CD4-positive, alpha-beta T cell treated with Interleukin-12 subunit alpha and Interleukin-12 subunit beta, for 1 hour (primary cell): ENCODE measurements around the gene ETV5.

Source experiments
- DNase-seq: peaks from one replicate; pipeline ENCODE4 v3.0.0-alpha.2; 2020

Gene ETV5

DNA sequence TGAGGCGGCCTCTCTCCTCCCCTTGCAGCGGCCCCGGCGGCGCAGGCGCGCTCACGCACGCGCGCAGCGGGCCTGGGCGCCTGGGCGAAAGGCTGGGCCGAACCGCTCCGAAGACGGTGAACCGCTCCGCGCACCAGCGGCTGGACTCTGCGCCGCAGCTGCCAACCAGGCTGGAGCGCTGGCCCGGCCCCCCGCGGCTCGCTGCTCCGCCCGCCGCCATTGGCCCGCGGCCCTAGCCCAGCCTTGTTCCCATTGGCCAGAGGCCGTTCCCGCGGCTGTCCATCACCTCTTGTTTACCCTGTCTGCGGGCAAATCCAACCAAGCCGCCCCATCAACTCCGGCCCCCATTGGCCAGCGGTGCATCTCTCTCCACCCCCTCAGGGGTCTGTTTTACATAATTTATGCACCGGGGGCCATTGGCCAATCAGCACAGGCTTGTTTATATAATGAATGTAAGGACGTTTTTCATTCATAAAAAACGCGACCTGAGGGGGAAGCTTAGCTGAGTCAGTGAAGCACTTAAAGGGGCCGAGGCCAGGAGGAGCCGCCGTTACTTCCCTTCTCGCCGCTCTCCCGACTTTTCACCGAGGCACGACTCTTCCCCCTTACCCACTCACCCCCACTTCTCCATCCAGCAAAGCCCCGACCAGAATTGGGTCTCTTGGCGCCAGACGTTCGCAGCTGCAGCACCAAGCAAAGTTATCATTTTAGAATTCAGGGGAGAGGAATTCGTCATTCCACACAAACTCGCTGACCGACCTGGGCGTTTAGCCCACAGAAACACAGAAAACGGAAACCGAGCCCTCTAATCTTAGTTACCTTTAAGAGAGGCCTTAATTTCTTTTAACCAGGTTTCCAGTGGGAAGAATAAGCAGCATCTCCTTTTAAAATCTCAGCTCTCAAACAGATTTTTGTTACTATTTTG, at the start of gene ETV5:
ETV5 (minus strand) TSS at position 149 of the 925 bp plus-strand sequence. CDS start 3,221 bp downstream, outside the sequence.
- peak; percentile 91 for DNase-seq

- no peak for DNase-seq
These were observed 45.8 kb upstream of the ETV5 start for GRCh38 chr3:186154641-186155040.

GRCh38 chr3:186152889-186153292, 44.0 kb upstream of the ETV5 start:
- DNase-seq, result peak; percentile 10

DNA sequence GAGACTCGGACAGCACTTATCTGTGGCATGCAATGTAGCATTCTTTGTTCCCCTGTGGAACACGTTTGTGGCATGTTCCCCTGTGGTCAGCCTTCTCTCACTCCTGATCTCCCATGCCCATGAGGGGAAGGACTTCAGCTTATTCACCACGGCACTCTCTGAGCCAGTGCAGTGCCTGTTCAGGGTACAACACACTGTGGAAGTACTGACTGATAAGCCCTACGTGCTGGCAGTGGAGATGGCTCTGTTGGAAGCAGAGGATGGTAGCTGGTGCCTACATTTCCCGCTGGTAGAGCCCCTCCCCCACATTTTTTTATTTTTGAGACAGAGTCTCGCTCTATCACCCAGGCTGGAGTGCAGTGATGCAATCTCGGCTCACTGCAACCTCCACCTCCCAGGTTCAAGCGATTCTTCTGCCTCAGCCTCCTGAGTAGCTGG, 43.5 kb upstream of the ETV5 start:
- no peak for DNase-seq

DNA sequence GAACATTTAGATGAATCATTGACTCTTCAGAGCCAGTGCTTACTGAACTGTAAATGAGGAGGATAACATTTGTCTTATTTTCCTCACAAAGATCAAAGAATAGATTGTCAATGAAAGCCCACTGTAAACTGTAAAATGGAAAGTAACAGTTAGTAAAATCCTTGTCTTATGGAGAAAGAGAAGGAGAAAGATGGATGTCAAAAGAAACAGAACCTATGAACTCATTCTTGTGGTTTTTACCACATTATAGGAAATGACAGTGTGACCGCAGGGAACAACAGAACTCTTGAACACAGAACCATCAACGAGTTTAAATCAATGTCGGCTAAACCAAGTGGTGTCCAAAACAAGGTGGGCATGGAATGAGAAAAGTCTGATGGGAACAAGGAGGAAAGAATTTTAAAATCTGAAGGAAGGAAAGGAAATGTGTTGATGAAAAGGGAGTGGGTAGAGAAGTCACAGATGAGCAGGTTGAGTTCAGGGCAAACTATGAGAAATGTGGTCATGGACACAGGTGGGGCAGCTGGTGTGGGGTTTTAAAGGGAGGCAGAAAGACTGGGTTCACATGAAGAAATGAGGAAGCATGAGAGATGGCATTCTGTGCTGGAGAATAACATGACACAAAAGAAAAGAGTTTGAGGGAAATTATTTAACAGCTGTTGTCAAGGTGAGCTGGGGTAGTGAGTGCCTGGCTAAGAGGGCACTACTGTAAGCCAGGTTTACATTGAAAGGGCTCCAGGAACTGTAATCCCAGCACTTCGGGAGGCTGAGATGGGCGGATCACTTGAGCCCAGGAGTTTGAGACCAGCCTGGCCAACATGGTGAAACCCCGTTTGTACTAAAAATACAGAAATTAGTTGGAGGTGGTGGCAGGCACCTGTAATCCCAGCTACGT, 42.4 kb upstream of the ETV5 start:
- no peak for DNase-seq

DNA sequence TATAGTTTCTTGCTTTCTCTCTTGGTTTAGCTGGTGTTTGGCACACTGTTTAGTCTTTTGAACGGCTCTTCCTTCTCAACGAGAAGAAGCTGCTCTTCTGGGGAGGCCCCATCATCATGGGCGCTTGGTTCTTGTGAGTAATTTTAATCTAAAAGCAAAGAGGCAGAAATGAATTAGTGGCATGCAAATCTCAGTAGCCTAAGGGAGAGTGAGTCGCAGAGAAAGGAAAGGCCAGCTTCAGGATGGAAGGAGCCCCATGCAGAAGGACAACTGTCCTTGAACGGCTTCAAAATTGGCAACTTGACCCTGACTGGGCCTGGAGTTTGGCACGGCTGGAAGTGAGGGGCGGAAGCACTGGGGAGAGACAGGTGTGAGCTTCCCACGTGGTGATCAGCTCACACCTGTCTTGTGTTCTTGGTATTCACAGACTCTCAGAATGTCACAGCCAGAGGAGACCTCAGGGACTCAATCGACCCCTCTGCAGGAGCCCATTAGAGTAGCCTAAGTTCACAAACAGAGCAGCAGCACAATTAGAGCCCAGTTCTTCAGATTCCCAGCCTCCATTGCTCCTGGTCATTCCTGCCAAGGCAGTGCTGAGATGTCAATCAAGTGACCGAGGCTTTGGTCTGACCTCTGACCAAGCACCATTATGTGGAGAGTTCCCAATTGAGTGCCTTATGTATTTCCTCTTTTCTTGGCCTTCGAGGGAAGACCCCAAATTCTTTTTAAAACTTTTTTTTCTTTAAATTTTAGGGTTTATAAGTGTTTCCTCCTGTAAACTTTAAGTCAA, 41.3 kb upstream of the ETV5 start:
- no peak for DNase-seq

DNA sequence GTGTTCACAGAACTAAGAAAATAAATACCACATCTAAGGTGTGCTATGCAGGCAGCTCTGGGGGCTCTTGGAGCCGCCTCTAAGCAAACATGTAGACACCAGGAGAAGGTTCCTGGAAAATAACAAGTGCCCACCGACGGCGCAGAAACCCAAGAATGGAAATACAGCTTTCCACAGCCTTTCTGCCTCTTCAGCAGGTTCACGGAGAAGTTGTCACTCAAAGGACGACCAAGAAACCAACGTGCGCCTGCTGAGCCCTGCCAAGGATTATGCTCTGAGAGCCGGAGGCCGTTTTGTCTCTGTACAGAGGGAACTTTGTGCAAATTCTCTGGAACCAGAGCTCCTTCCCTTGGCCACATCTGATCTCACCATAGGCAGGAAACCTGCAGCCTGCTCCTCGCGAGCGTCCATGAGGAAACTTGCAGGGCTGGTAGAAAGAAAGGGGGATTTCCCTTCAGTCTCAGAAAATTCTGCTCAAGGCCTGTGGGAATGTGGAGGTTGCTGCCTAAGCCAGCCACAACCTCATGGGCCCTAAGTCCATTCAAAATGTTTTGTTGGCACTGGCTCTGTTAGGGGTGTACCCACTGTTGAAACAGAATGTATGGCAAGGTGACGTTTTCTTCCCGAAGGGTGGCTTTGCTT, 40.6 kb upstream of the ETV5 start:
- DNase-seq, result no peak

- DNase-seq, result no peak
These were observed 35.4 kb upstream of the ETV5 start for GRCh38 chr3:186144257-186144656.

- no peak for DNase-seq
These were observed 34.4 kb upstream of the ETV5 start for GRCh38 chr3:186143250-186143649.

DNA sequence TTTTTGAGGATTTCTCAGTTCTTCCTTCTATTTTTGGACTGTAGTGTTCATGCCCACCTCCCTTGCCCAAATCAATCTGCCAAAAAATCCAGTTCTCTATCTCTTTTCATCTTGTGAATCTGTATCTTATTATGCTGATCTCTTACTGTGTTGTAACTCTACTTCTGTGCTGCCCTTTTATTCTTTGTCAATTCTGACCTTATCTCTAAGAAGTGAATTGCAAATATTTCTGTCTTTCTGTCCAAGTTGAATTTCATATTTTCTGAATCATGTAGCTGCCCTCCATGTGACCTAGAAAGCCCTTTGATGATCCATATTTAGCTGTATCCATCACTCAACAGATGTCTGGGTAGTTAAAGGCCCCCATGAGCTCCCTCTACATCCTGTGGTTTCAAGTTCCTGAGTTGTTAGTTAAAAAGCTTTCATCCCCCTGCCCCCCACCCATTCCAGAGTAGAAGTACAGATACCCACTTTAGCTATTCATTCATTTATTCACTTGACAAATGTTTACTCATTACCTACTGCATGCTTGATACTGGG, 33.6 kb upstream of the ETV5 start:
- no peak for DNase-seq

DNA sequence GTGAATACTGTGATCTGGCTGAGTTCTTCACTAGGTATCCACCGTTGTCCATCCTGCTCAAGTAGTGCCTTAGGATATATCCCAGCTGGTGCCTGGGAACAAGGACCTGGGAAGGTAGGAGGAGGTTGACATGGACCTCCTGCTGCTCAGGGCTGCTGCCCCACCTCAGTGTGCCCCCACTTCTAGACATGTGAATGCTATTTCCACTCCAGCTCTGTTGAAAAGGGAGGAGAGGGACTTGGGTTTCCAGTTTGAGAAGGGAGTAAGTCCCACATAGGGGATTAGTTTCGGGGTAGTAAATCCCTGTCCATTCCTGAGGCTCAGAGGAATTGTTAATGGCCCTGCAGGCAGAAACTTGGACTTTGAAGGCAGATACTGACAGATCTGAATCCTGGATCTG, 32.9 kb upstream of the ETV5 start:
- DNase-seq, result no peak

GRCh38 chr3:186138272-186138981, 29.5 kb upstream of the ETV5 start:
- DNase-seq, result no peak

DNA sequence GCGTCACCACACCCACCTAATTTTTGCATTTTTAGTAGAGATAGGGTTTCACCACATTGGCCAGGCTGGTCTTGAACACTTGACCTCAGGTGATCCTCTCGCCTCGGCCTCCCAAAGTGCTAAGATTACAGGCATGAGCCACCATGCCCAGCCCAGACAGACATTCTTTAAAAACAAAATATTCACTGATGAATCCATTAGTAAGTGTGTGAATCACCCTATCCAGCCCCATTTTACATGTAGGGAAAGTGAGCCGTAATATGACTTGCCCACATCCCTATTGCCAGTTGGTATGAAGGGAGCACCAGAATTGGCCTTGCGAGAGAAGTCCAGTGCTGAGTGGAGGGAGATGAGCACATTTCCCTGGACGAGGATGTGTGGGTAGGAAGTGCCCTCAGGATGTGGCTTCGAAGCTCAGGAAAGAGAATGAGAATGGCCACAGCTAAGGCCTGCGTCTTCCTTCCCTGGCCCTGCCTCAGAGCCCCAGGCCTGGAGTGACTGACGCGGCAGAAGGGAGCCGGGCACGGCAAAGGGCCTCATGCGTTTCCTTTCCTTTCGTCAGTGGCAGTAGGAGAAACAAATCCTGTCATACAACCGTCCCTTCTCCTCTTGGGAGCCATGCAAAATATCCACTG, 28.3 kb upstream of the ETV5 start:
- no peak for DNase-seq

DNA sequence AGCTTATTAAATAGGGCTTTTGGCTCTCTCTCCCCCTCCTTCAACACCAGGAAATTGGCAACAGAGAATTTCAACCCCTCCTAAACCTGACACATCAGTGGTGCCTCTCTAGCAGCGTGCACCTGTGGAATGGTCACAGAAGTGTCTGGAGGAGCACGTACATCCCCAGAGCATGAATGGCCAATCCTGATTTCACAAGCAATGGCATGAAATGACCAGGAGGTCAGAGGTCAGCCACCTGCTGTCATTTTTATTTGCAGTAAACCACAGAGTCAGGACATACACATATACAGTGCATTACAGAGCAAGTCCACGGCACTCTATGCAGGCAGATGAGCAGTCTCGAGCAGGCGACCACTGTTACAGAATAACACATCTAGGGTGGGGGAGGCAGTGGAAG, 25.1 kb upstream of the ETV5 start:
- no peak for DNase-seq

- no peak for DNase-seq
These were observed 23.6 kb upstream of the ETV5 start for GRCh38 chr3:186132487-186132886.

- DNase-seq, result no peak
These were observed 20.3 kb upstream of the ETV5 start for GRCh38 chr3:186129206-186129605.

DNA sequence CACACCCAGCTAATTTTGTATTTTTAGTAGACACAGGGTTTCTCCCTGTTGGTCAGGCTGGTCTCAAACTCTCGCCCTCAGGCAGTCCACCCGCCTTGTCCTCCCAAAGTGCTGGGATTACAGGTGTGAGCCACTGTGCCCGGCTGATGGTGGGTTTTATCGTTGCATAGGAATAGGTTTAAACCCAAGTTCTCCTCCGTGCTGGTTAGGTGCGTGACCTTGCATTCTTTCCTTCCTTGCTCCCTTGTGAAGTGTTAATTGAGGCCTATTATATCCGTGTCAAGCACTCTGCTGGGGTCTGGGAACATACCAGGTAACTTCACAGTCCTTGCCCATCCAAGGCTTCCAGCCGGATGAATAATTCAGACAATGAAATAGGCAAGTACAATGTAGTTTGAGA, 19.3 kb upstream of the ETV5 start:
- no peak for DNase-seq

DNA sequence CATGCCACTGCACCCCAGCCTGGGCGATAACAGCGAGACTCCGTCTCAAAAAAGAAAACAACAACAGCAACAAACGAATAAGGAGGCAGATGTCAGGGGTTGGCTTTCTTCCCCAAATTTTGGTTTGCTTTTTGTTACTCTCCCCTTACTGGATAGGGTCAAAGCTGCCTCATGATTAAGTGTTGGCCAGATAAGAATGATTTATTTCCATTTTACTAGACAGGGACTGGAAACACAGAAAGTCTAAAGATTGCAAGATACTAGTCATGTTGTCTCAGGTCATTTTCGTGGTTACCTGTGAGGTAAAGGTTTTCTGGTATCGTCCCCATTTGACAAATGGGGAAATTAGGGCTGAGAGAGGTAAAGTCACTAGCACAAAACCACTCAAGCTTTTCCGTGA, 18.6 kb upstream of the ETV5 start:
- no peak for DNase-seq

DNA sequence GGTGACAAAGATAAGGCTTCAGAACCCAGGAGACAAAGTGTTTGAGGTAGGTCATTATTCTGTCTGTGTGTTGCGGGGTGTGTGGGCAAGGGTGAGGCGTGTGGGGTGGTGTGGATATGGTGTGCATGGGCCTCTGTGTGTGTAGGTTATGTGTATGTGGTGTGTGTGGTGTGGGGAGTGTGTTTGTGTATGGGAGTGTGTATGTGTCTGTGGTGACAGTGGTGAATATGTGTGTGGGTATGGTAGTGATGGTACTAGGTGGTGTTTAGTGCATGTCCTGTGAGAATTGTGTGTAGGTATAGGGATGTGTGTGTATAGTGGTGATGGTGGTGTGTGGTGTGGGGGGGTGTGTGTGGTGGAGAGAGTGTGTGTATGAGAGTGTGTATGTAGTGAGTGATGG, 16.2 kb upstream of the ETV5 start:
- no peak for DNase-seq

DNA sequence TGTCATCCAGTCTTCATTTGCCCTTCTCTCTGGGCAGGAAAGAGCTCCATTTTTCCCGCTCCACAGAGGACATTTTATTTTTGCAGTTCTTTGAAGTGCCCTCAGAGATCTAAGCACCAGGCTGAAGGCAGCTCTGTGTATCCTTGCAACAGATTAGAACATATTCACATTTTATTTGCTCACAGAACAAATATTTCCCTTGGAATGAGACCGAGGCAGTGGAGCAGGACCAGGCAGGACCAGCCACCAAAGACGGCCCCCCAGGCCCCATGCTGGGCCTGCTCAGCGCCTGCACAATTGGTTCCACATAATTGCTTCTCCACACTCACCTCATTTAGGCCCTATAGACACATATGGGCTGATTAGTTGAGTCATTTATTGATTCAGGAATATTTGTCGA, 15.7 kb upstream of the ETV5 start:
- no peak for DNase-seq

- DNase-seq, result no peak
These were observed 14.1 kb upstream of the ETV5 start for GRCh38 chr3:186123012-186123411.
